KMS-11 (cell line): ENCODE results near the gene PCNX2.

Experiments used
- H2AFZ ChIP-seq: fragments of 200-600 bp; sonication (generic); 2 replicates; pipeline ENCODE4 v1.6.1; 2016; ENCODE audit warnings: antibody characterized with exemption, mixed run types, low read depth
- H3K27ac ChIP-seq: fragments of 200-600 bp; sonication (generic); 2 replicates; pipeline ENCODE4 v1.6.1; 2016; ENCODE audit warnings: mild to moderate bottlenecking, mixed run types
- H3K27me3 ChIP-seq: fragments of 200-600 bp; sonication (generic); 2 replicates; pipeline ENCODE4 v1.6.1; 2017; ENCODE audit warnings: mild to moderate bottlenecking, low read depth, mixed run types, moderate library complexity; ENCODE audit not compliant: insufficient read depth
- H3K36me3 ChIP-seq: fragments of 200-600 bp; sonication (generic); 2 replicates; pipeline ENCODE4 v1.6.1; 2017; ENCODE audit warnings: mild to moderate bottlenecking, mixed run types; ENCODE audit not compliant: insufficient read depth
- H3K4me1 ChIP-seq: fragments of 200-600 bp; sonication (generic); 2 replicates; pipeline ENCODE4 v1.6.1; 2016; ENCODE audit warnings: mild to moderate bottlenecking, low read depth, mixed run types; ENCODE audit not compliant: poor library complexity, severe bottlenecking
- H3K4me2 ChIP-seq: fragments of 200-600 bp; sonication (generic); 2 replicates; pipeline ENCODE4 v1.7.0; 2016; ENCODE audit warnings: mild to moderate bottlenecking, mixed run types
- H3K4me3 ChIP-seq: fragments of 200-600 bp; sonication (generic); IDR thresholded peaks from 2 replicates; pipeline ENCODE4 v1.6.1; 2017; ENCODE audit warnings: low read depth, low read length, mixed read lengths; ENCODE audit not compliant: insufficient read depth
- H3K79me2 ChIP-seq: fragments of 200-600 bp; sonication (generic); 2 replicates; pipeline ENCODE4 v1.6.1; 2016; ENCODE audit warnings: low read depth, mixed run types; ENCODE audit not compliant: insufficient read depth
- H3K9ac ChIP-seq: fragments of 200-600 bp; sonication (generic); 2 replicates; pipeline ENCODE4 v1.6.1; 2016; ENCODE audit warnings: mild to moderate bottlenecking, mixed run types
- H4K20me1 ChIP-seq: fragments of 200-600 bp; sonication (generic); 2 replicates; pipeline ENCODE4 v1.6.1; 2016; ENCODE audit warnings: mild to moderate bottlenecking, mixed run types; ENCODE audit not compliant: insufficient read depth
- TF ChIP-seq, protein P1 (sequence below): fragments of 200-600 bp; sonication (generic); conservative IDR thresholded peaks from 2 replicates; pipeline ENCODE4 v1.6.1; 2017; ENCODE audit warnings: low read depth, mild to moderate bottlenecking, antibody characterized with exemption, low read length, moderate library complexity, mixed read lengths

The PCNX2 gene

DNA sequence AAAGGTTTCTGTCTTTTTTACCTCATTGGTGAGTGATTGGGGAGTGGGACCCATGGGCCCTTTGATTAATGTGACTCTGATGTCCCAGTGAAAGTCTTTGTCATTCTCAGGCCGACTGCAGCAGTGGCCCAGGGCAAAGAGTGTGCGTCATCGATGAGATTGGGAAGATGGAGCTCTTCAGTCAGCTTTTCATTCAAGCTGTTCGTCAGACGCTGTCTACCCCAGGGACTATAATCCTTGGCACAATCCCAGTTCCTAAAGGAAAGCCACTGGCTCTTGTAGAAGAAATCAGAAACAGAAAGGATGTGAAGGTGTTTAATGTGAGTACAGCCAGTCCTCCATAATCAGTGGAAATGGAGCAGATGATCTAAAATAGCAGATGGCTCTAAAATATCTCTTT, 325.7 kb downstream of the PCNX2 start:
- Histone ChIP-seq H3K4me1 (no peaks in the 10 kb centered on the region), H2AFZ (no peak overlapping the region), H3K27me3 (no peaks in the 10 kb centered on the region), H3K4me2 (no peak overlapping the region), H3K36me3 (no peaks in the 10 kb centered on the region; the same call in 1 of the 2 replicates), H3K4me3 (no peak overlapping the region), H4K20me1 (no peaks in the 10 kb centered on the region), H3K27ac (no peak overlapping the region), H3K79me2 (no peaks in the 10 kb centered on the region), H3K9ac (no peak overlapping the region)
- TF ChIP-seq, protein P1, sequence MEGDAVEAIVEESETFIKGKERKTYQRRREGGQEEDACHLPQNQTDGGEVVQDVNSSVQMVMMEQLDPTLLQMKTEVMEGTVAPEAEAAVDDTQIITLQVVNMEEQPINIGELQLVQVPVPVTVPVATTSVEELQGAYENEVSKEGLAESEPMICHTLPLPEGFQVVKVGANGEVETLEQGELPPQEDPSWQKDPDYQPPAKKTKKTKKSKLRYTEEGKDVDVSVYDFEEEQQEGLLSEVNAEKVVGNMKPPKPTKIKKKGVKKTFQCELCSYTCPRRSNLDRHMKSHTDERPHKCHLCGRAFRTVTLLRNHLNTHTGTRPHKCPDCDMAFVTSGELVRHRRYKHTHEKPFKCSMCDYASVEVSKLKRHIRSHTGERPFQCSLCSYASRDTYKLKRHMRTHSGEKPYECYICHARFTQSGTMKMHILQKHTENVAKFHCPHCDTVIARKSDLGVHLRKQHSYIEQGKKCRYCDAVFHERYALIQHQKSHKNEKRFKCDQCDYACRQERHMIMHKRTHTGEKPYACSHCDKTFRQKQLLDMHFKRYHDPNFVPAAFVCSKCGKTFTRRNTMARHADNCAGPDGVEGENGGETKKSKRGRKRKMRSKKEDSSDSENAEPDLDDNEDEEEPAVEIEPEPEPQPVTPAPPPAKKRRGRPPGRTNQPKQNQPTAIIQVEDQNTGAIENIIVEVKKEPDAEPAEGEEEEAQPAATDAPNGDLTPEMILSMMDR = no peak

DNA sequence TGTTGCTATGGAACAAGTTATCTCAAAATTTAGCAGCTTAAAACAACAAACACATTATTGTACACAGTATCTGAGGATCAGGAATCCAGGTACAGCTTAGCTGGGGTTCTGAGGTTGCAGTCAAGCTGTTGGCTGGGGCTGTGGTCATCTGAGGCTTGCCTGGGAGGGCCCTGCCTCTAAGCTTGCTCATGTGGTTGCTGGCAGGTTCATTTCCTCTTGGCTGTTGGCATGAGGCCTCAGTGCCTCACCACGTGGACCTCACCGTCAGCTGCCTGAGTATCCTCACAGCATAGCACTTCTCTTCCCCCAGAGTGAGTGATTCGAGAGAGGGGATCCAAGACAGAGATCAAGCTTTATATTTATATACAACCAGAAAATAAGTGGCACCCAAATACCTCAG, 326.6 kb downstream of the PCNX2 start:
- Histone ChIP-seq H3K4me2 (no peak overlapping the region), H4K20me1 (no peaks in the 10 kb centered on the region), H2AFZ (no peak overlapping the region), H3K36me3 (no peaks in the 10 kb centered on the region; the same call in 1 of the 2 replicates), H3K27ac (no peak overlapping the region), H3K9ac (no peak overlapping the region), H3K4me1 (no peaks in the 10 kb centered on the region), H3K79me2 (no peaks in the 10 kb centered on the region), H3K27me3 (no peaks in the 10 kb centered on the region), H3K4me3 (no peak overlapping the region)
- TF ChIP-seq, protein P1 = no peak

DNA sequence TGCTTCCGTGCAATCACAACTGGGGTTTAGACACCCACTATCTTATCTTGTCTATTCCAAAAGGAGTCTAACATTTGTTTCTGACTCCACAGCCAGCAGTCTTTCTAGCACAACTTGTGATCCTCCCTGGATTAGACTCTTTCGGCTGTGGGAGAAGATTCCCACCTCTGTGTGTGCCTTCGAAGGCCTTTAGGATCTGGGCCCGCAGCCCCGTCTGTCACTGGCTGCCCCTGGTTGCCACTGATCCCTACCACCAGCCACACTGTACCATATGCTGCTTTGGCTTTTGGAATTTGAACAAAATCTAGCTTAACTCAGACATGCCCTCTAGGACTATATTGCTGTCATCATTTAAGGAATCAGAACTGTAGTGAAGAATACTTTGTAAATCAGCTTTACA, 327.1 kb downstream of the PCNX2 start:
- Histone ChIP-seq H3K36me3 (no peaks in the 10 kb centered on the region; the same call in 1 of the 2 replicates), H3K4me2 (no peak overlapping the region)
- TF ChIP-seq, protein P1 = no peak

DNA sequence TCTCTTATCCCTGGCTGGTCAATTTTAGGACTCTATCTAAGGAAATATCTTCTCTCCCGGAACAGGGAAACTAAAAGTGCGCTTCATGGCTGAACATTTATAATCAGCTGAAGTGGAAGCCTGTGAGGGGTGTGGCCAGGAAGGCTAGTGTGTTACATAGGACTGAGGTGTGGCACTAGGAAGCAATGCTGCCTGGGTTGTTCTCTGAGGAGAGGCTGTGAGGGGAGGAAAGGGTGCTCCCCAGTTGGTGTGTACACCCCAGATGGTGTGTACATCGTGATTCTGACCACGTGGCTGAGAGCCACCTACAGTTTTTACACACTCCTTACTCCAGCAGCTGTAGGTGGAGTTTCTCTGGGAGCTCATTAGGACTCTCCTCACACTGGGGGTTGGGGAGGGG, 328.9 kb downstream of the PCNX2 start:
- Histone ChIP-seq H3K27me3 (no peaks in the 10 kb centered on the region), H3K27ac (no peak overlapping the region), H4K20me1 (no peaks in the 10 kb centered on the region), H3K79me2 (no peaks in the 10 kb centered on the region), H3K36me3 (no peaks in the 10 kb centered on the region; the same call in 1 of the 2 replicates), H3K4me2 (no peak overlapping the region), H3K9ac (no peak overlapping the region), H2AFZ (no peak overlapping the region), H3K4me3 (no peak overlapping the region), H3K4me1 (no peaks in the 10 kb centered on the region)
- TF ChIP-seq, protein P1 = no peak

More for the DNA sequence above, 327.1 kb downstream of the PCNX2 start:
- H4K20me1 ChIP-seq = no peaks in the 10 kb centered on the region
- no peaks in the 10 kb centered on the region for H3K4me1 ChIP-seq
- H3K27me3 ChIP-seq = no peaks in the 10 kb centered on the region
- no peak overlapping the region for H3K9ac ChIP-seq
- H3K79me2 ChIP-seq = no peaks in the 10 kb centered on the region
- H2AFZ ChIP-seq = no peak overlapping the region
- H3K27ac ChIP-seq = no peak overlapping the region
- no peak overlapping the region for H3K4me3 ChIP-seq

DNA sequence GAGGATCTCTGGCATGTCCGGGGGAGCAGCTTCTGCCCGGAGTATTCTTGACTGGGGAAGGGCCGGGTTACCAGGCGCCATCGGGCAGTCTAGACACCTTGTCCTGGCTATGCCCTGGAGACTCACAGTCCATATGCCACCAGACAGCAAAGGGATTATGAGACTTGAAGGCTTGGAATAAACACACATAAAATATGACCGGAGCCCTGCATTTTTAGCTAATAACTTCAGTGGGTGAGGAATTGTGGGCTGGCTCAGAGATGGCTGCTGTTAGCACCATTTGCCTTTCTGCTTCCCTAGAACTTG, 329.7 kb downstream of the PCNX2 start:
- TF ChIP-seq, protein P1 = no peak
- Histone ChIP-seq H2AFZ (no peak overlapping the region), H3K27ac (no peak overlapping the region), H3K79me2 (no peaks in the 10 kb centered on the region), H3K4me1 (no peaks in the 10 kb centered on the region), H3K4me2 (no peak overlapping the region), H3K27me3 (no peaks in the 10 kb centered on the region), H3K36me3 (no peaks in the 10 kb centered on the region; the same call in 1 of the 2 replicates), H3K4me3 (no peak overlapping the region), H4K20me1 (no peaks in the 10 kb centered on the region), H3K9ac (no peak overlapping the region)
